Epithelial cell of proximal tubule (primary cell): ENCODE measurements around the gene CACNA2D1. TPM values are rescaled to one million over a fixed set of nuclear protein-coding genes. Genes with fewer than 3 reads are reported as not detected.

ENCODE experiments used
- DNase-seq: peaks from one replicate; pipeline ENCODE4 v3.0.0-alpha.2; 2011; ENCODE audit warnings: low read depth
- H3K4me3 ChIP-seq: 2 replicates; pipeline ENCODE4 v1.5.1; 2011; ENCODE audit warnings: low read depth, mild to moderate bottlenecking, low read length
- total RNA-seq: library from RNA; depleted of rRNA; stranded (reverse); fragments of >200 nt; gene quantifications from 2 replicates; pipeline ENCODE4 v1.2.3, GENCODE V29; 2015
- TF ChIP-seq, protein P1 (sequence below): conservative IDR thresholded peaks from 2 replicates; pipeline ENCODE4 v1.5.1; 2012; ENCODE audit warnings: low read depth, mild to moderate bottlenecking, low read length

Gene CACNA2D1
- 3.5 and 6.1 TPM in 2 replicates for total RNA-seq

DNA sequence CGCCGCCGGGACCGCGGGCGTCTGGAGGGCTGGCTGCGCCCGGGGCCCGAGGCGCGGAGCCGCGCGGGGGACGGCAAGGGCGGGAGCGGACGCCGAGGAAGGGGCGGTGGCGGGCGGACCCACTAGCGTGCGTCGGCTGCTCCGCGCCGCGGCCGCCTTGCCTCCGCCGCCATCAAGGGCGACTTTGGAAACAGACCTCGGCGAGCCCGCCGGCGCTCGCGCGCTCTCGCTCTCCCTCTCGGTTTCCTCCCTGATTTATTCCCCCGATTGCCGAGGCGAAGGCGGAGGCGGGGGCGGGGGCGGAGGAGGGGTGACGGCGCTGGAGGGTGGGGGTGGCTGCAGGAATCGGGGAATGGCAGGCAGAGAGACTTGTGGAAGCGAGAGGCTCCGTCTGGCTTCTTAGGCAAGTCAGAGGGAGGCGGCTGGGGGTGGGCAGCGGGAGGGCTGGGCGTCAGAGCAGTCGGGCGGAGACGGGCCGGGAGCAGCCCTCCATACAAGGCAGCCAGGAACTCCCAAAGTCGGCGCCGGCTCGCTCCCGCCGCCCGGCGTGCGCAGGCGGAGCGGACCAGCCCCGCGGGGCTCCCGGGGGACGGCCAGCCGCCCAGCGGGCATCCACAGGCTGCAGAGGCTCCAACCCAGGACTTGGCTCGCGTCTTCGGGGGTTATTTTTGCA, at the start of gene CACNA2D1:
TSS of gene CACNA2D1 (minus strand) at position 231 of the 673 bp plus-strand sequence.
- TF ChIP-seq, protein P1, sequence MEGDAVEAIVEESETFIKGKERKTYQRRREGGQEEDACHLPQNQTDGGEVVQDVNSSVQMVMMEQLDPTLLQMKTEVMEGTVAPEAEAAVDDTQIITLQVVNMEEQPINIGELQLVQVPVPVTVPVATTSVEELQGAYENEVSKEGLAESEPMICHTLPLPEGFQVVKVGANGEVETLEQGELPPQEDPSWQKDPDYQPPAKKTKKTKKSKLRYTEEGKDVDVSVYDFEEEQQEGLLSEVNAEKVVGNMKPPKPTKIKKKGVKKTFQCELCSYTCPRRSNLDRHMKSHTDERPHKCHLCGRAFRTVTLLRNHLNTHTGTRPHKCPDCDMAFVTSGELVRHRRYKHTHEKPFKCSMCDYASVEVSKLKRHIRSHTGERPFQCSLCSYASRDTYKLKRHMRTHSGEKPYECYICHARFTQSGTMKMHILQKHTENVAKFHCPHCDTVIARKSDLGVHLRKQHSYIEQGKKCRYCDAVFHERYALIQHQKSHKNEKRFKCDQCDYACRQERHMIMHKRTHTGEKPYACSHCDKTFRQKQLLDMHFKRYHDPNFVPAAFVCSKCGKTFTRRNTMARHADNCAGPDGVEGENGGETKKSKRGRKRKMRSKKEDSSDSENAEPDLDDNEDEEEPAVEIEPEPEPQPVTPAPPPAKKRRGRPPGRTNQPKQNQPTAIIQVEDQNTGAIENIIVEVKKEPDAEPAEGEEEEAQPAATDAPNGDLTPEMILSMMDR = no peak
- no peak for DNase-seq
- H3K4me3 ChIP-seq = peak within 1 kb of the TSS; percentile 66

- DNase-seq = no peak
- TF ChIP-seq, protein P1 = peak; percentile 71
- H3K4me3 ChIP-seq = no peak overlapping the region
Measured at GRCh38 chr7:82481499-82482097, 38.0 kb upstream of the CACNA2D1 start.

DNA sequence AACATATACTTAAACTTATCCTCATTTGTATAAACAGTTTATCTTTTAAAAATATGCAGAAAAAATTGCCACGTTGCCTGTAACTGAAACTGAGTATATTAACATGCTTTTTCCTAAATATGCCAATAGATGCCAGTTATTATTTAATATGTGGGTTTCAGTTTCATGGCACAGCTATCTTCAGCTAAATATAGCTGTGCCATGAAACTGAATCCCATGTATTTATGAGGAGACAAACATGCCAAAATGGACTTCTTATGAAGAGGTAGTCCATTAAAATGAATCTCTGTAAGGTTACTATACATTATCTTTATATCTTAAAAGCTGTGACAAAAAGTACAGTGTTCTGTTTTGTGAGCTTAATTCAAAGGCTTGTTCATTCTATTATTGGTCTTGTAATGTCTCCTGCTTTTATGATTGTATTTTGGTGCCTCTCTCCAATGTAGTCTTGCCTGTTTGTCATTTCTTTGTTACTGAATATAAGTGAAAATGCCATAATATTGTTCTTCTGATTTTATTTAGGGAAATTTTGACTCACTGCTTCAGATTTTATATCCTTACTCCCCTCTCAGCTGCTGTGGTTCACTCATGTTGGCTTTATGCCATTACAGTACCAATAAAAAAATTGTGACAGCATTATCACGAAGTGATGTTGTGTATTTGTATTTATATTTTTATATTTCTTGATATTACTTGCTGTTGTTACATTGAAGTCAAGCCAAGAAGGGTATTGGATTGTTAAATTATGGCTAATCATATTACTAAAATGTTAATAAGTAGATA, 34.3 kb upstream of the CACNA2D1 start:
- DNase-seq = no peak
- H3K4me3 ChIP-seq = no peak overlapping the region
- TF ChIP-seq, protein P1 = no peak

DNA sequence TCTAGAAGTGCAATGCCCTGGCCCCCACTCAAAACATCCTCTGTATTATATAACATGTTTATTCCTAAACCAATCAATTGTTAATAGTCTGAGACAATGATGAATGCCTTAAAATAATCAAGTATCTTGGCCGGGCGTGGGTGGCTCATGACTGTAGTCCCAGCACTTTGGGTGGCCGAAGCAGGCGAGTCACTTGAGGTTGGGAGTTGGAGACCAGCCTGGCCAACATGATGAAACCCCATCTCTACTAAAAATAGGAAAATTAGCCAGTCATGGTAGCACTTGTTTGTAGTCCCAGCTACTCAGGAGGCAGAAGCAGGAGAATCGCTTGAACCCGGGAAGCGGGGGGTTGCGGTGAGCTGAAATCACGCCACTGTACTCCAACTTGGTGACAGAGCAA, 29.4 kb upstream of the CACNA2D1 start:
- TF ChIP-seq, protein P1 = no peak
- no peak overlapping the region for H3K4me3 ChIP-seq
- DNase-seq = no peak

GRCh38 chr7:82471351-82472020, 27.9 kb upstream of the CACNA2D1 start:
- H3K4me3 ChIP-seq = no peak overlapping the region
- TF ChIP-seq, protein P1 = no peak
- no peak for DNase-seq

- H3K4me3 ChIP-seq = no peak overlapping the region
- no peak for DNase-seq
- TF ChIP-seq, protein P1 = no peak
Measured at GRCh38 chr7:82469207-82469606, 25.6 kb upstream of the CACNA2D1 start.
